ENCODE measurements around the gene SEC14L1.

The SEC14L1 gene

GRCh38 chr17:77140878-77141767, at the start of gene SEC14L1:
SEC14L1 (plus strand) TSS chr17:77140969; CDS start chr17:77143597, 2,628 bp downstream.
- Histone ChIP-seq H3K4me2 (ENCODE audit: low read length) (peak within 1 kb of the TSS; percentile 77), H3K27ac (peak within 1 kb of the TSS; percentile 87), H3K9me3 (ENCODE audit: control insufficient read depth, low read length) (no peaks in the 10 kb centered on the region), H2AFZ (peak within 1 kb of the TSS; percentile 92), H3K27me3 (ENCODE audit: control insufficient read depth, insufficient read depth, low read length) (no peaks in the 10 kb centered on the region), H3K4me3 (ENCODE audit: low read depth, low read length) (peak within 1 kb of the TSS; percentile 71), H3K9ac (peak within 1 kb of the TSS; percentile 63), H3K79me2 (peaks cover 11% of the 10 kb centered on the region), H3K4me1 (peaks cover 14% of the 10 kb centered on the region), H3K36me3 (ENCODE audit: control insufficient read depth, insufficient read depth, low read length) (no peaks in the 10 kb centered on the region)
- TF ChIP-seq, protein P1, sequence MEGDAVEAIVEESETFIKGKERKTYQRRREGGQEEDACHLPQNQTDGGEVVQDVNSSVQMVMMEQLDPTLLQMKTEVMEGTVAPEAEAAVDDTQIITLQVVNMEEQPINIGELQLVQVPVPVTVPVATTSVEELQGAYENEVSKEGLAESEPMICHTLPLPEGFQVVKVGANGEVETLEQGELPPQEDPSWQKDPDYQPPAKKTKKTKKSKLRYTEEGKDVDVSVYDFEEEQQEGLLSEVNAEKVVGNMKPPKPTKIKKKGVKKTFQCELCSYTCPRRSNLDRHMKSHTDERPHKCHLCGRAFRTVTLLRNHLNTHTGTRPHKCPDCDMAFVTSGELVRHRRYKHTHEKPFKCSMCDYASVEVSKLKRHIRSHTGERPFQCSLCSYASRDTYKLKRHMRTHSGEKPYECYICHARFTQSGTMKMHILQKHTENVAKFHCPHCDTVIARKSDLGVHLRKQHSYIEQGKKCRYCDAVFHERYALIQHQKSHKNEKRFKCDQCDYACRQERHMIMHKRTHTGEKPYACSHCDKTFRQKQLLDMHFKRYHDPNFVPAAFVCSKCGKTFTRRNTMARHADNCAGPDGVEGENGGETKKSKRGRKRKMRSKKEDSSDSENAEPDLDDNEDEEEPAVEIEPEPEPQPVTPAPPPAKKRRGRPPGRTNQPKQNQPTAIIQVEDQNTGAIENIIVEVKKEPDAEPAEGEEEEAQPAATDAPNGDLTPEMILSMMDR (IDR thresholded peaks at IDR 0.05) = no peak

GRCh38 chr17:77092025-77092424, 48.7 kb upstream of the SEC14L1 start:
- H3K27ac ChIP-seq = no peak overlapping the region
- no peaks in the 10 kb centered on the region for H3K9me3 ChIP-seq (ENCODE audit: control insufficient read depth, low read length)
- no peak overlapping the region for H3K4me2 ChIP-seq (ENCODE audit: low read length)
- TF ChIP-seq, protein P1 (IDR thresholded peaks at IDR 0.05) = no peak
- H3K4me1 ChIP-seq = peaks cover 4% of the 10 kb centered on the region
- H3K27me3 ChIP-seq (ENCODE audit: control insufficient read depth, insufficient read depth, low read length) = no peaks in the 10 kb centered on the region
- H2AFZ ChIP-seq = no peak overlapping the region
- H3K36me3 ChIP-seq (ENCODE audit: control insufficient read depth, insufficient read depth, low read length) = no peaks in the 10 kb centered on the region
- no peak overlapping the region for H3K4me3 ChIP-seq (ENCODE audit: low read depth, low read length)
- peaks cover 5% of the 10 kb centered on the region for H3K79me2 ChIP-seq
- H3K9ac ChIP-seq = no peak overlapping the region

DNA sequence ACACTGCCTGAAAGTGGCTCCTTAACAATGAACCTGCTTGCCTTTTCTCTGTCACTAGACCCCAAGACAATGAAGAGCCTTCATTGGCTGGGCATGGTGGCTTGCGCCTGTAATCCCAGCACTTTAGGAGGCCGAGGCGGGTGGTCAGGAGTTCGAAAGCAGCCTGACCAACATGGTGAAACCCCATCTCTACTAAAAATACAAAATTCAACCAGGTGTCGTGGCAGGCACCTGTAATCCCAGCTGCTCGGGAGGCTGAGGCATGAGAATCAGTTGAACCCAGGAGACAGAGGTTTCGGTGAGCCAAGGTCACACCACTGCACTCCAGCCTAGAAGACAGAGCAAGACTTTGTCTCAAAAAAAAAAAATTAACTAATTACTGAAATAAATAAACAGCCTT, 45.3 kb upstream of the SEC14L1 start:
- no peak overlapping the region for H2AFZ ChIP-seq
- no peak overlapping the region for H3K4me3 ChIP-seq (ENCODE audit: low read depth, low read length)
- no peaks in the 10 kb centered on the region for H3K79me2 ChIP-seq
- TF ChIP-seq, protein P1 (IDR thresholded peaks at IDR 0.05) = no peak
- no peaks in the 10 kb centered on the region for H3K36me3 ChIP-seq (ENCODE audit: control insufficient read depth, insufficient read depth, low read length)
- H3K9ac ChIP-seq = no peak overlapping the region
- peaks cover 5% of the 10 kb centered on the region for H3K4me1 ChIP-seq
- H3K9me3 ChIP-seq (ENCODE audit: control insufficient read depth, low read length) = no peaks in the 10 kb centered on the region
- no peak overlapping the region for H3K27ac ChIP-seq
- H3K27me3 ChIP-seq (ENCODE audit: control insufficient read depth, insufficient read depth, low read length) = no peaks in the 10 kb centered on the region
- no peak overlapping the region for H3K4me2 ChIP-seq (ENCODE audit: low read length)

- Histone ChIP-seq H3K27ac (peak overlapping the region; percentile 11), H2AFZ (no peak overlapping the region), H3K4me1 (peaks cover 5% of the 10 kb centered on the region), H3K27me3 (ENCODE audit: control insufficient read depth, insufficient read depth, low read length) (no peaks in the 10 kb centered on the region), H3K4me3 (ENCODE audit: low read depth, low read length) (no peak overlapping the region), H3K36me3 (ENCODE audit: control insufficient read depth, insufficient read depth, low read length) (no peaks in the 10 kb centered on the region), H3K79me2 (no peaks in the 10 kb centered on the region), H3K9ac (no peak overlapping the region), H3K4me2 (ENCODE audit: low read length) (peak overlapping the region; percentile 38), H3K9me3 (ENCODE audit: control insufficient read depth, low read length) (no peaks in the 10 kb centered on the region)
- TF ChIP-seq, protein P1 (IDR thresholded peaks at IDR 0.05) = peak; percentile 67
These were observed 44.1 kb upstream of the SEC14L1 start for GRCh38 chr17:77096570-77097214.

Measured in parathyroid adenoma (tissue), 2 donors.